Activated CD8-positive, alpha-beta T cell treated with anti-CD3 and anti-CD28 coated beads for 36 hours (primary cell): Measurements from ENCODE around the gene NFS1. TPM values are rescaled to one million over a fixed set of nuclear protein-coding genes. Genes with fewer than 3 reads are reported as not detected.

Experiments
- ATAC-seq: fragments of 200-7000 bp; cut with Tn5 transposase; one replicate; pipeline ENCODE4 v1.10.0; 2021; ENCODE audit warnings: mild to moderate bottlenecking, moderate library complexity
- CTCF ChIA-PET: fragments of 350-600 bp; sonication (Branson Sonifier 250); formaldehyde crosslinking; loops from one replicate; lab custom pipeline; 2021; ENCODE audit warnings: antibody characterized with exemption; lab: Charles Lee
- POLR2A ChIA-PET: fragments of 350-600 bp; sonication (Branson Sonifier 250); formaldehyde crosslinking; loops from one replicate; lab custom pipeline; 2021; ENCODE audit warnings: antibody characterized with exemption; lab: Charles Lee
- DNase-seq: peaks from one replicate; pipeline ENCODE4 v3.0.0-alpha.2; 2020
- H3K27ac Mint-ChIP-seq: one replicate; pipeline ENCODE4 v1.8.0; 2021; ENCODE audit warnings: mild to moderate bottlenecking, mixed read lengths
- H3K27me3 Mint-ChIP-seq: one replicate; pipeline ENCODE4 v1.8.0; 2021; ENCODE audit warnings: mixed read lengths
- H3K36me3 Mint-ChIP-seq: one replicate; pipeline ENCODE4 v1.8.0; 2021; ENCODE audit warnings: low read depth, mixed read lengths
- H3K4me1 Mint-ChIP-seq: one replicate; pipeline ENCODE4 v1.8.0; 2021; ENCODE audit warnings: low read depth, mixed read lengths
- H3K4me3 Mint-ChIP-seq: one replicate; pipeline ENCODE4 v1.8.0; 2021; ENCODE audit warnings: mild to moderate bottlenecking, moderate library complexity, mixed read lengths
- H3K9me3 Mint-ChIP-seq: one replicate; pipeline ENCODE4 v1.8.0; 2021; ENCODE audit warnings: mixed read lengths
- intact Hi-C: fragments of 100-400 bp; cut with micrococcal nuclease; formaldehyde crosslinking; loops from one replicate; pipeline ENCODE4 v1.10.0; 2022
- total RNA-seq, 2 experiments: library from RNA; stranded (reverse); gene quantifications; one replicate each; pipeline ENCODE4 v1.2.3, GENCODE V29; 2021
- TF ChIP-seq, protein P1 (sequence below): fragments of 200-600 bp; IDR thresholded peaks from one replicate; pipeline ENCODE4 v1.8.0; 2022; ENCODE audit warnings: antibody characterized with exemption, mild to moderate bottlenecking

Gene NFS1
- total RNA-seq, 2 experiments from 2014 or later: 39.7 to 40.8 TPM

DNA sequence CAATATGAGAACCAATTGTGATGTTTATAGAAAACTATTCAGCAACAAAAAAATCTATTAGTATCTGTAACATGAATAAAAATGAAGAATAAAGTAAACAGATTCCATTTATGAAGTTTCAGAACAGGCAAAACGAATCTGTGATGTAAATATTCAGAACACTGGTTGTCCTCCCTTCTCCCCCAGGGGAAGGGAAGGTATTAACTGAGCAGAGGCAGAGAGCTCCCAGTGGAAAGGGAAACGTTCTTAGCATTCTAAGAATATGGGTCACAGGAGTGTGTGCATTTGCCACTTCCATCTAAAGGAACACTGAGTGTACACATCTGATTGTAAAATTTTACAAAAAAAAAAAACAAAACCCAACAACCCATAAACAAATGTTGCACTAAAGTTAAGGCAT, 60.4 kb downstream of the NFS1 start:
- Mint-ChIP-seq H3K36me3 (peaks cover 20% of the 10 kb centered on the region), H3K9me3 (no peaks in the 10 kb centered on the region), H3K27me3 (no peaks in the 10 kb centered on the region), H3K4me3 (no peak overlapping the region), H3K27ac (no peak overlapping the region), H3K4me1 (peaks cover 72% of the 10 kb centered on the region)
- TF ChIP-seq, protein P1, sequence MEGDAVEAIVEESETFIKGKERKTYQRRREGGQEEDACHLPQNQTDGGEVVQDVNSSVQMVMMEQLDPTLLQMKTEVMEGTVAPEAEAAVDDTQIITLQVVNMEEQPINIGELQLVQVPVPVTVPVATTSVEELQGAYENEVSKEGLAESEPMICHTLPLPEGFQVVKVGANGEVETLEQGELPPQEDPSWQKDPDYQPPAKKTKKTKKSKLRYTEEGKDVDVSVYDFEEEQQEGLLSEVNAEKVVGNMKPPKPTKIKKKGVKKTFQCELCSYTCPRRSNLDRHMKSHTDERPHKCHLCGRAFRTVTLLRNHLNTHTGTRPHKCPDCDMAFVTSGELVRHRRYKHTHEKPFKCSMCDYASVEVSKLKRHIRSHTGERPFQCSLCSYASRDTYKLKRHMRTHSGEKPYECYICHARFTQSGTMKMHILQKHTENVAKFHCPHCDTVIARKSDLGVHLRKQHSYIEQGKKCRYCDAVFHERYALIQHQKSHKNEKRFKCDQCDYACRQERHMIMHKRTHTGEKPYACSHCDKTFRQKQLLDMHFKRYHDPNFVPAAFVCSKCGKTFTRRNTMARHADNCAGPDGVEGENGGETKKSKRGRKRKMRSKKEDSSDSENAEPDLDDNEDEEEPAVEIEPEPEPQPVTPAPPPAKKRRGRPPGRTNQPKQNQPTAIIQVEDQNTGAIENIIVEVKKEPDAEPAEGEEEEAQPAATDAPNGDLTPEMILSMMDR: no peak
- intact Hi-C loops: no loop called here
- ChIA-PET CTCF (interaction anchor here (1.8 kb wide), 1 partner anchor 20 kb away, joined by 6 read pairs; no protein-coding TSS in a partner anchor), POLR2A (interaction anchor here (4.8 kb wide), 1 partner anchor 22 kb away, joined by 25 read pairs; no protein-coding TSS in a partner anchor)
- DNase-seq (no peak), ATAC-seq (no peak)

DNA sequence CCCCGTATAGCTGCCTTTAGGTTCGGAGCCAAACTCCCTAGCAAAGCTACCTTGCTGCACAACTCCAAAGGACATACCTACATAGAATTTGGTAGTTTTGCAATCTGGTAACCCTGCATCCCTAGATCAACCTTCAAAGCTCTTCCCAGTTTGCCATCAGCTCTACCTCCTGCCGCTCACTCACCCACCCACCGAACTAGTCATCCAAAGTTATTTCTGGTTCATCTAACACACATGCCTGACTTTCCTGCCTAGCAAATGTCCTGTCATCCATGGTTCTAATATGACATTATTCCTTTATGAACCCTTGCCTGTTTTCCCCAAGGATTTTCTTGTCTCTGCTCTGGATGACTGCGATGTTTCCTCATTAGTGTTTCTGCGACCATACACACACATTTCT, 61.9 kb downstream of the NFS1 start:
- intact Hi-C loops: no loop called here
- CTCF ChIA-PET: interaction anchor here (0.8 to 1.1 kb wide), 2 partner anchors 8 to 21 kb away, joined by 3 read pairs; no protein-coding TSS in a partner anchor
- Mint-ChIP-seq H3K27ac (peak overlapping the region; percentile 16), H3K27me3 (no peaks in the 10 kb centered on the region), H3K9me3 (no peaks in the 10 kb centered on the region), H3K36me3 (peaks cover 9% of the 10 kb centered on the region), H3K4me3 (no peak overlapping the region), H3K4me1 (peaks cover 57% of the 10 kb centered on the region)
- TF ChIP-seq, protein P1: no peak
- ATAC-seq: no peak
- POLR2A ChIA-PET: interaction anchor here (1.7 to 4.8 kb wide), 2 partner anchors 11 to 23 kb away, joined by 5 to 25 read pairs; no protein-coding TSS in a partner anchor
- no peak for DNase-seq

DNA sequence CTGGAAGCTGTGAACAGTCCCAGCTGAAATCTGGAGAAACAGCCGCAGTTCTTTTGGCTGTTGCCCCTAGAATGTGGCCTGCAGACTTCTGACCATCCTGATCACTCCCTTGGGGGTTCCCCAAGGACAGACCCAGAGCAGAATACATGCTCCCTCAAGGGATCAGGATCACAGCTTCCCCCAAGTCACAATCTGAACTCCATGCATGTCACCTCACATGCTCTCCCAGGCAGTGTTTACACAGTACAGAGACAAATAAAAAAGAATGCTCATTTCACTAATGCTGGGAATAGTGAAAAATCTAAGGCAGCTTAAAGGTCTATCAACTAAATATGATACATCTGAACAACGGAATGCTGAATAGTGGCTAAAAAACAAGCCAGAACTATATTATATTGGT, 63.1 kb downstream of the NFS1 start:
- ChIA-PET POLR2A (interaction anchor here (0.7 to 4.8 kb wide), 6 partner anchors 12 to 132 kb away, joined by 3 to 25 read pairs (median 3); partner anchors contain the start of genes CPNE1, RBM12 and SPAG4), CTCF (interaction anchor here (1.1 to 1.7 kb wide), 3 partner anchors 9 to 32 kb away, joined by 3 to 5 read pairs (median 3); no protein-coding TSS in a partner anchor)
- Mint-ChIP-seq H3K4me1 (peaks cover 50% of the 10 kb centered on the region), H3K27ac (peak overlapping the region; percentile 37), H3K36me3 (peaks cover 14% of the 10 kb centered on the region), H3K9me3 (no peaks in the 10 kb centered on the region), H3K27me3 (no peaks in the 10 kb centered on the region), H3K4me3 (no peak overlapping the region)
- TF ChIP-seq, protein P1: no peak
- DNase-seq (no peak), ATAC-seq (no peak)
- intact Hi-C loops: no loop called here

DNA sequence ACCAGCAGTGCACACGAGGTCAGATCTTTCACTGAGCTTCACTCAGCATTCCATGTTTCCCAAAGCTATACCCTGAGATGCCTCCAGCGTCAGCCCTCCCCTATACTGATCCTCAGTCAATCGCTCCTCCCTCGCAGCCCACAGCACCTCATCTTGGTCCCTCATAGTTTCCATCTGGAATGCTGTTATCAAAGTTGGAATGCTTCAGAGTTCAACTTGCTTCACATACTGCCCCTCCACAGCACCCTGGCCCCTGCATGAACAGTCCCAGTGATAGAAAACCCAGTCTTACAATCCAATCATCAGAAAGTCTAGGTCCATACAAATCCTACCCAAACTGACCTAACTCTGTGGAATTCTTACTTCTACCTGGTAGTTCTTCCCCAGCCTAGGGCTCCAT, 63.5 kb downstream of the NFS1 start:
- no peak overlapping the region for H3K4me3 Mint-ChIP-seq
- H3K4me1 Mint-ChIP-seq: peaks cover 46% of the 10 kb centered on the region
- no peaks in the 10 kb centered on the region for H3K27me3 Mint-ChIP-seq
- no peaks in the 10 kb centered on the region for H3K9me3 Mint-ChIP-seq
- TF ChIP-seq, protein P1: no peak
- ATAC-seq: no peak
- intact Hi-C loops: no loop called here
- no peak for DNase-seq
- peaks cover 17% of the 10 kb centered on the region for H3K36me3 Mint-ChIP-seq
- ChIA-PET POLR2A (interaction anchor here (1.2 to 4.8 kb wide), 2 partner anchors 20 to 25 kb away, joined by 3 to 25 read pairs; partner anchors contain the start of gene SPAG4), CTCF (interaction anchor here (1.1 to 1.7 kb wide), 2 partner anchors 17 to 32 kb away, joined by 3 to 5 read pairs; no protein-coding TSS in a partner anchor)
- H3K27ac Mint-ChIP-seq: peak overlapping the region; percentile 37

DNA sequence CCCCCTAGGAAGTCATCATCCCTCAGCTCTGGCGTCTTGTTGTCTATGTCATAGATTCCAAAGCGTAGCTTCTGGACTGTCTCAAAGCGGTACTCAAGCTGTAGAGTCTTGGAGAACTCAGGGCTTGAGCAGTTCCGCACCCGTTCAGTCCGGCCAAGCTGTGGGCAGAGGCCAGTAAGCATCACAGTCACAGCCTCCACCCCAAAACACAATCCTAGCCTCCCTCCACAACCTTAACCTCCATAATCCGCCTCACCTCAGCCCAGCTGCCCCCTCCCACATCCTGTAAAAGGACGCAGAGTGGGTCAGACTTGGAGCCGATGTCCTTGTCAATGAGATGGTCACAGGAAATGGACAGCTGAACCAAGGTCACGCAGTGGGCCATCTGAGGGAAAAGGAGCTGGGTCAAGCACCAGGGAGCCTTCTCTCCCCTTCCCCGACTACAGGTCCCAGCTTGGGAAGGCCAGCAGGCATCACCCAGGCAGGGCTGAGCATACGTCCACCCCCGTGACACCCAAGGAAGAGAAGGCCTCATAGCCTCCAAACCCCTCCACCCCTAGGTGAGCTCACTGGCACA, 66.5 kb downstream of the NFS1 start:
- peaks cover 21% of the 10 kb centered on the region for H3K4me1 Mint-ChIP-seq
- TF ChIP-seq, protein P1: no peak
- peaks cover 29% of the 10 kb centered on the region for H3K36me3 Mint-ChIP-seq
- intact Hi-C loops: no loop called here
- ChIA-PET CTCF (interaction anchor here (0.9 to 3.8 kb wide), 2 partner anchors 13 kb away, joined by 4 to 15 read pairs; no protein-coding TSS in a partner anchor), POLR2A (interaction anchor here (0.8 to 1.3 kb wide), 3 partner anchors 12 to 31 kb away, joined by 3 to 4 read pairs (median 3); no protein-coding TSS in a partner anchor)
- no peak for ATAC-seq
- no peaks in the 10 kb centered on the region for H3K9me3 Mint-ChIP-seq
- H3K27ac Mint-ChIP-seq: no peak overlapping the region
- no peak overlapping the region for H3K4me3 Mint-ChIP-seq
- DNase-seq: no peak
- H3K27me3 Mint-ChIP-seq: no peaks in the 10 kb centered on the region
